ENCODE data around the gene ABCG5.

Gene ABCG5

GRCh38 chr2:43803113-43803512 is 35.5 kb downstream of the ABCG5 start:
- no peak for DNase-seq

- no peak for DNase-seq
These were observed 36.5 kb downstream of the ABCG5 start for GRCh38 chr2:43802135-43802534.

- DNase-seq, result no peak
These were observed 37.7 kb downstream of the ABCG5 start for GRCh38 chr2:43800894-43801293.

GRCh38 chr2:43798300-43798699 is 40.3 kb downstream of the ABCG5 start:
- DNase-seq, result no peak

GRCh38 chr2:43796206-43796605 is 42.4 kb downstream of the ABCG5 start:
- no peak for DNase-seq

GRCh38 chr2:43794956-43795355 is 43.7 kb downstream of the ABCG5 start:
- DNase-seq, result no peak

- no peak for DNase-seq
These were observed 46.0 kb downstream of the ABCG5 start for GRCh38 chr2:43792653-43793052.

GRCh38 chr2:43791035-43791765 is 47.4 kb downstream of the ABCG5 start:
- no peak for DNase-seq

- DNase-seq, result no peak
These were observed 48.5 kb downstream of the ABCG5 start for GRCh38 chr2:43790147-43790546.

- DNase-seq, result no peak
These were observed 50.0 kb downstream of the ABCG5 start for GRCh38 chr2:43788646-43789045.

- no peak for DNase-seq
These were observed 50.7 kb downstream of the ABCG5 start for GRCh38 chr2:43787895-43788294.

GRCh38 chr2:43778233-43778632 is 60.4 kb downstream of the ABCG5 start:
- DNase-seq, result no peak

GRCh38 chr2:43777306-43777926 is 61.2 kb downstream of the ABCG5 start:
- DNase-seq, result no peak

GRCh38 chr2:43776324-43776723 is 62.3 kb downstream of the ABCG5 start:
- DNase-seq, result no peak

- DNase-seq, result no peak
These were observed 64.0 kb downstream of the ABCG5 start for GRCh38 chr2:43774617-43775016.

GRCh38 chr2:43773876-43774613 is 64.6 kb downstream of the ABCG5 start, which contains the start of gene DYNC2LI1:
DYNC2LI1 (plus strand) TSS chr2:43774039; CDS start chr2:43774139, 100 bp downstream.
- DNase-seq, result peak; percentile 88

GRCh38 chr2:43766006-43766405 is 72.6 kb downstream of the ABCG5 start:
- DNase-seq, result no peak

GRCh38 chr2:43764086-43764705 is 74.4 kb downstream of the ABCG5 start:
- DNase-seq, result no peak

- no peak for DNase-seq
These were observed 75.5 kb downstream of the ABCG5 start for GRCh38 chr2:43763091-43763490.

Data from RPMI8226 (cell line).